Measurements from ENCODE around the gene GRAP. TPM values are rescaled to one million over a fixed set of nuclear protein-coding genes. Genes with fewer than 3 reads are reported as not detected.
"Not testable (repeated sequence)": the region's sequence is repeated elsewhere in the genome, so short reads cannot be mapped to it uniquely, and the experiment has no call there.

Gene GRAP
- 3.6 TPM for total RNA-seq

DNA sequence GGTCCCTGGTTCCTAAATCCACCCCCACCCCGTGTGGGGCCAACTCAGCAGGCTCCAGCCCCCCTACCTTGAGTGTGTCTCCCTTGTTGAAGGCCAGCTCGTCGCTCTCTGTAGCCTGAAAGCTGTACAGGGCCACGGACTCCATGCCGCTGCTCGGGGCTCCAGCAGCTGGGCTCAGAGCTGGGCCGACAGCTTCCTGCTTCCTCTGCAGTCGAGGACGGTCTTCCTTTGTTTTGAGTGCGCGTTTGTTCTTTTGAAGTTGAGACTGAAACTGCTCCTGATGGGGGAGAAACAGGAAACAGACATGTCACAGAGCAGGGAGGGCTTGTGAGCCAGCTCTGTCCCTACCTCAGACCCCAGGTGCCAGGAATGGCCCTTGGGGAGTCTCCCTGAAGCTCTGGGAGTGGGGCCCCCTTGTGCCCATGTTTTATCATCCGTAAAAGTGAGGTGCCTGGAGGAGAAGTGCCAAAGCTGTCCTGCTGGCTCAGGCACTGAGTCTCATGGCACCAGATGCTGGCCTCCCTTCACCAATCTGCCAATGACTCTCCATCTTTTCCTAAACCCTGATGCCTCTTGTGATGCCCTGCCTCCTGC is at the start of gene GRAP:
Gene GRAP (minus strand): TSS at position 176 of the 594 bp plus-strand sequence. CDS start 31 bp downstream, at position 145.
- DNase-seq = not testable (repeated sequence)

DNA sequence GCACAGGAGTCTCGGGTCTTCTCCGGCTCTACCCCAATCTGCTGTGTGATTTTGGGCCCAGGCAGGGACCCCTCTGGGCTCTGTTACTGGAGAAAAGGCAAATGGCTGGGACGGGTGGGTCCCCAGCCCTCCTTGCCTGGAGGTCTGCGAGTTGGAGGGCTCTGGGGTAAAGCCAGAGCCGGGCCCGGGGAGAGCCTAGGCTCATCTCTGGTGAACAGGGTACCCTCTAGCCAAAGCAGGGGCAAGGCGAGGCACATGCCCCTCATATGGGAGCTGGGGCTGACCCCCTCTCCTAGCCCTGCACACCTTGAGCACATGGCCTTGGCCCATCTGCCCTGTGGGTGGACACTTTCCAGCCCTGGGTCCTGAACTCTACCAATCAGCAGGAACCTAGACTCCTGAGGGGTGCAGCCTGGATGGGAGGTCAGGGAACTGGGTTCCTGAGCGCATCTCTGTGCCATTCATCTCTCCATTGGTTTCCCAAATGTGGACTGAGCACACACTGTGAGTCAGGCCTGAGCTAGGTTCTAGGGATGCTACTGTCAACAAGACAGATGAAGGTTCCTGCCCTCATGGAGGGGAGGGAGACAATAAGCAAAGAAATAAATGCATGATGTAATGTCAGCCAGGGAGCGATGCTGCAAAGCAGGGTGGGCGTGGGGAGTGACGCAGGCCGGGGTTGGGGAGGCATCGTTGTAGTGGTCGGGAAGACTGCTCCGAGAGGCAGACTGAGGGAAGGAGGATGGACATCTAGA is 47.1 kb upstream of the GRAP start:
- DNase-seq = not testable (repeated sequence)

DNA sequence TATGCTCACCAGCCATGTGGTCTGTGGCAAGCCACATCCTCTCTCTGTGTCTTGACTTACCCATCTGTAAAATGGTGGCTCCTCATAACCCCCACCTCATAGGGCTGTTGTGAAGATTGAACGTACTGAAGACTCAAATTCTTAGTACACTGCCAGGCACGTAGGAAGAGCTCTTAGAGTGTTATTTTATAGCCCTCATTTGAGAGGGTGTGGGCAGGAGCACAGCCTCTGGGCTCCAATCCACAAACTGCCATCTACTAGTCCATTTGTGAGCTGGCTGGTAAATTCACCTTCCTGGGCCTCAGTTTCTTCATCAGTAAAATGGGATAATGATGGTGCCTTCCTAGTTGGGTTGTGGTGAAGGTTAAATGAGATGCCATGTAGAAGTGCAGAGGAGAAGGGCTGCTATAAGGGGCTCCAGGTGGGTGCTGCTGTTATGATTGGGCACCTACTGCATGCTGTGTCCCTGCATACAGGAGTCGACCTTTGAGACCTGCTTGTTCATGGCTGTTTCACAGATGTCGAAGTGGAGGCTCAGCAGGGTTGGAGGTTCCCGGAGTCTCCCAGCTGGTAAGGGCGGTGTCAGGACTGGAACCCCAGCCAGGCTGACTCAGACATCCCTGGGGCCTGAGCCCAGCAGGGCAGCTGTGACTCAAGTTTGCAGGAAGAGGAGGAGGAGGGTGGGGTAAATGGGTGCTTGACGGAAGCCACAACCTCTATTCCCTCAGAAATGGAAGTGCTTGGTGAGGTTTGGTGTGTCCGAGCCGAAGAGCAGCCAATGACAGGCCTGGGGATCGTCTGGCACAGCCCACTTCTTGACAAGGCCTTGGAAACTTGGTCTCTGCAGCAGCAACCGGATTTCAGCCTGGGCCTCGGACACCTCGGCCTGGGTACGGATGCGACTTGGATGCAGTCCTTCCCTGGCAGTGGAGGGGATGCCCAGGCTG is 46.3 kb upstream of the GRAP start:
- not testable (repeated sequence) for DNase-seq

DNA sequence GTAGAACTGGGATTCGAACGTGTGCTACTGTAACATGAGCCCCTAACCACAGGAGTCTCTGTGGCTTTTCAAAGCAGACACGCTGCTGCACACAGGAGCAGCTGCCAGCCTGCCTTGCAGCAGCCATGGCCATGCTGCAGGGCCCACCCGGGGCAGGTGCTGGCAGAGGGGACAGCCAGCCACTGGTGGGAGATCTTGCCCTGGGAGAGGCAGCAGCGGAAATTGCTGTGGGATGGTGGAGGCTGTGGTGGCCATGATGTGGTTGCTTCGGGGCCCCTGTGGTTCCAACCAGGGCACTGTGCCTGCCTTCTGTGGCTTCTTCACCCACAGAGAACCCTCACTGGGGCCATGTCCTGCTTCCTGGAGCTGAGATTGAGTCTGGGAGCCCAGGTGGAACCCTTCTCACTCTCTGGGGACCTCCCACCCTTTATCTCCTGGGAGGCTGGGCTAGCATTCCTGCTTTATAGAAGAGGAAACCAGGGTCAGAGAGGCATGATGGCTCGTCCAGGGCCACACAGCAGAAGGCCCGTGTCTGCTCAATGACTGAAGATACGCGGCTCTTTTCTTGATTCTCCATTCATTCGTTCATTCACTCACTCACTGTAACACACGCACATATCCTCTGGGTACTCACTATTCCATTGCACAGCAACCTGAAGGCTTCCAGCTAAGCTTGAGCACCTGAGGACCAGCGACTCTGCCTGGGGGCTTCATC is 43.5 kb upstream of the GRAP start:
- not testable (repeated sequence) for DNase-seq

DNA sequence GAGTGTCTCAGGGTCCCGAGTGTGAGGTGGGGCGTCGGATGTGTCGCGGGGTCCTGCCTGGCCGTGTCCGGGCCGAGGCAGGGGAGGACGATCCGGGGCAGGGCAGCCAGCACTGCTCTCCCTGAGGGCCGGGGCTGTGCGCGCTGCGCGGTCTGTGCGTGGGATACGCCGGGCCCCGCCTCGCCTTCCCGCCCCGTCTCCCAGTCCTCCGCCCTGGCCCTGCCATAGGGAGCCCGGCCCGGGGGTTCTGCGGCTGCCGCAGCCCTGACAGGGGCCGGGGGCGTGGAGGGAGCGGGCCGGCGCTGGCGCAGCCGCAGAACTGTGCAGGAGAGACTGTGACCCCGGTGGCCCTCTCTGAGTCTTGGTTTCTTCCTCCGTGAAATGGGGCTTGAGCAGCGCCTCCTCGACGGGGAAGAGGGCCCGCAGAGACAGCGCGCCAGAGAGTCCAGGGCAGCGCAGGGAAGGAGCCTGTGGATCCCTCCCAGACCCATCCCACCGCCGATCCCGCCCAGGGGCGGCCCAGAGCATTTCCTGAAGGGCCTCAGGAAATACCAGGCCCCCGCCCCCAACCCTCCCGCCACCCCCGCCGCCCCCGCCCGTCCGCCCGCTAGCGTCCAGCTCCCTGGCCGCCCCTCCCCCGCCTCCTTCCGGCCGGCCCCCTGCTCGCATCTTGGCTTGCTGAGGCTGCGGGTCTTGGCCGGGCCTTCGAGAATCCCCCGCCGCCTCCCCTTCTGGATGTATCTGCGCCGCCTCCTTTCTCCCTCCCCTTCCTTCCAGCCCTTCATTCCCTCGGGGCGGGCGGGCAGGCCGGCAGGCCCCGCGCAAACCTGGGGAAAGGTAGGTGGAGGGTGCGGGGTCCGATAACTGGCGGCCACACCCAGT is 42.3 kb upstream of the GRAP start:
- DNase-seq = not testable (repeated sequence)

DNA sequence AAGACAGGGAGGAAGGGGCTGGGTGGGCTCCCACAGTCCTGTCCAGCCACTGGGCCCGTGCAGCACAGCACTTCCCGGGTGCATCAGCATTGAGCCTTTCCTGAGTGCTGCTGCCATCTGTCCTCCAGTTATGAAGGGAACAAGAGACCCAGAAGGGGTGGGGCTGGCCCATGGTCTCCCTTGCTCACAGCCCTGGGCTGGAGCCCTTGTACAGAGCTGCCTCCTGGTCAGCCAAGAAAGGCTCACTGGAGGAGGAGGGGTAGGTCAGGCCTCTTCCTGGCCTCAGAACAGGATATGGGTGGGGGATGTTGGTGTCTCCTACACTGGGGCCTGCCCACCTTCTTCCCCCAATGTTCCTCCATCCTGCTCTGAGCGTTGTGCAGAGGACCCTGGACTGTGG is 30.6 kb upstream of the GRAP start:
- DNase-seq = not testable (repeated sequence)

DNA sequence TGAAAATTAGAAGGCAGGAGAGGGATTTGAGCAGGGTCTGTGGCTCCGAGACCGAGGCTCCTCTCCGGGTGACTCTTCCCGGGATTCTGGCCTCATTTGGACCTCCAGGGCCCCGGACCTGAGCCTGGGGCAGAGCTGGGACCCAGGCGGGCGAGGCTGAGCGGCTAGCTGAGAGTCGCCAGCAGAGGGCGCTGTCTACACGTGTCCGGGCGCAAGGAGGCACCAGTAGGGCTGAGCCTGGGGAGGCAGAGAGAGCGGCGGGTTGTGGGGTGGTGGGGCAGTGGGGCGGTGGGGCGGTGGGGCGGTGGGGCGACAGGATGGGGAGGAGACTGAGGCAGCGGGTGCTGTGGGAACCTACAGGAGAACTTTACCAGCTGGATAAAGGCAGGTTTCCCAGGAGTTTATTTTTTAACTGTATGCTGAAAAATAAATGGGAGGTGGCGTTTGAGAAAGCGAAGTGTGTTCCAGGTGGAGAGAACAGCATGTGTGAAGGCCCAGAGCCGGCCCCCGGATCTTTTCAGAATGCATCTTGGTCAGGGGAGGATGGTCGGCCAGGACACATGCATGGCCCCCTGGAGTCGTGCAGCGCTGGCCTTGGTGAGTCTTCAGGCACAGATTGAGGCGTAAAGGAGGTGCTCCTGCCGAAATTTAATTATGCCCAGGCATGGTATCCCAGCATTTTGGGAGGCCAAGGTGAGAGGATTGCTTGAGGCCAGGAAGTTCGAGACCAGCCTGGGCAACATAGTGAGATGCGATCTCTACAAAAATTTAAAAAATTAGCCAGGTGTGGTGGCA is 29.8 kb upstream of the GRAP start:
- DNase-seq = not testable (repeated sequence)

DNA sequence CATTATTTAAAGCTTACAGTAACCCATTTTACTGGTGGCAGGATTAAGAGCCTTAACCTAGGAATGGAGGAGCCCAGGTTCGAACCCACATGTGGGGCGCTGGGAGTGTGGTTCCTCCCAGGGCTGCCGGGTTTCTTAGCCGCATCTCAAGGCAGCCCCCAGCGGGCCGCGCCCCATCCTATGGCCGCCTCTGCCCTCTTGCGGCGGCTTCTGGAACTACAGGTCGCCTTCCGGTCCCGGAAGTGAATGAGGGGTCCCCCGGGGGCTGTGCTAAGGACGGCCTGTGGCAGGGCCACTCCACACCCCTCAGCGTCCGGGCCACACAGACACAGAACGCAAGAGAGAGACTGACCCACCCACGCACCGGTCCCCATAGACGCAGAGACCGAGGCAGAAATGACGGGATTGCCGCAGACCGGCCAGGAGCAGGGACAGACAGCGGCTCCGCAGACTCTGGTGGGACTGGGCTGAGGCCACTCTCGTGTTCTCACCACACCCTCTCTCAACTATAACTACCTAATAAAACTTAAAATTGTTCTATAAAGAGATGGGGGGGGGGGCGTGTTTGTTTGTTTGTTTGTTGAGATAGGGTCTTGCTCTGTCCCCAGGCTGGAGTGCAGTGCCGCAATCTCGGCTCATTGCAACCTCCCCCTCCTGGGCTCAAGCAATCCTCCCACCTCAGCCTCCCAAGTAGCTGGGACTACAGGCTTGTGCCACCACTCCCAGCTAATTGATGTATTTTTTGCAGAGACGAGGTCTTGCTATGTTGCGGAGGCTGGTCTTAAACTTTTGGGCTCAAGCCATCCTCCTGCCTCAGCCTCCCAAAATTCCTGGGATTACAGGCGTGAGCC is 23.8 kb upstream of the GRAP start:
- not testable (repeated sequence) for DNase-seq

DNA sequence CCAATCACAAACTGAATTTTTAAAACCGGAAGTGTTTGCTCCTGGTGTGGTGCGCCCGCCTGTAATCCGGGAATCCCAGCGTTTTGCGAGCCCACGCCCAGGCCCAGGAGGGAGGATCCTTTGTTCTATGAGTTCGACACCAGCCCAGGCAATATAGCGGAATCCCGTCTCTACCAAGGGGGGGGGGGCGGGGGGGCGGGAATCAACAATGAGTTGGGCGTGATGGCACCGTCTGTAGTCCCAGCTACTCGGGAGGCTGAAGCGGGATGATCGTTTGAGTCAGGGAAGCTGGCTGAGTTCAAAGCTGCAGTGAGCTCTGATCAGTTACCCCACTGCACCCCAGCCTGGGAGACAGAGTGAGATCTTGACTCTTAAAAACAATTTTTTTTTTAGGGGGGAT is 17.6 kb upstream of the GRAP start:
- not testable (repeated sequence) for DNase-seq

DNA sequence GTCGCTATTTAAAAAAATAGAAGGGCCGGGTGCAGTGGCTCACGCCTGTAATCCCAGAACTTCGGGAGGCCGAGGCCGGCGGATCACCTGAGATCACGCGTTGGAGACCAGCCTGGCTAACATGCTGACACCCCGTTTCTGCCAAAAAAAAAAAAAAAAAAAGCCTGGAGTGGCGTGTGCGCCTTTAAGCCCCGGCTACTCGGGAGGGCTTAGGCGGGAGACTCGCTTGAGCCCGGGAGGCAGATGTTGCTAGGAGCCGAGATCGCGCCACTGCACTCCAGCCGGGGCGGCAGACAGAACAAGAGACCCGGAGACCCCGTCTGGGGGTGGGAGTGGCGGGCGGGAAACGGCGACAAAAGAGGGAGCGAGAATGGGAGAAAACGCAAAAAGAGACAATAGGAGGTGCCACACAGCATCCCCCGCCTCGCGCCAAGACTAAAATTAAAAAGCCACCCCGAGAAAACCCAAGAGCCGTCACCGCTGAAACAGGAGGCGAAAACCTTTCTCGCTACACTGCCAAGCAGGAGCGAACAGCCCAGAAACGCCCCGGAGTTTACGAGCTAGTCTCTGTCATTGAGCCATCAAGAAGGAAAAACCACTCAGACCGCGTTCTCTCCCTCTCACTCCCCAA is 16.7 kb upstream of the GRAP start:
- not testable (repeated sequence) for DNase-seq

DNA sequence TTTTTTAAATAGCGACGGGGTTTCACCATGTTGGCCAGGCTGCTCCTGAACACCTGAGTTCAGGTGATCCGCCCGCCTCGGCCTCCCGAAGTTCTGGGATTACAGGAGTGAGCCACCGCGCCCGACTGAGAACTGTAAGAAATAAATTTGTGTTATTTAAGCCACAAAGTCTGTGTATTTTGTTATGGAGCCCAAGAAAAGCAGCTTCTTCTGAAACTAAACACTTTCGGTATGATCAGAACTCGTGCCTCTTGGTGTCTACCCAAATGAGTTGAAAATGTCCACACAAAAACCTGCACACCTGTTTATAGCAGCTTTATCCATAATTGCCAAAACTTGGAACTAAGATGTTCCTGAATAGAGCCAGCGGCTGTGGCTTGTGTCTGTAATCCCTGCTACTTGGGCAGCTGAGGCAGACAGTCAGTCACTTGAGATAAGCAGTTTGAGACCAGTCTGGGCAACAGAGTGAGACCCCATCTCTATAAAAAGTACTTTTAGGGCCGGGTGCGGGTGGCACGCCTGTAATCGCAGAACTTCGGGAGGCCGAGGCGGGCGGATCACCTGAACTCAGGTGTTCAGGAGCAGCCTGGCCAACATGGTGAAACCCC is 16.1 kb upstream of the GRAP start:
- not testable (repeated sequence) for DNase-seq

DNA sequence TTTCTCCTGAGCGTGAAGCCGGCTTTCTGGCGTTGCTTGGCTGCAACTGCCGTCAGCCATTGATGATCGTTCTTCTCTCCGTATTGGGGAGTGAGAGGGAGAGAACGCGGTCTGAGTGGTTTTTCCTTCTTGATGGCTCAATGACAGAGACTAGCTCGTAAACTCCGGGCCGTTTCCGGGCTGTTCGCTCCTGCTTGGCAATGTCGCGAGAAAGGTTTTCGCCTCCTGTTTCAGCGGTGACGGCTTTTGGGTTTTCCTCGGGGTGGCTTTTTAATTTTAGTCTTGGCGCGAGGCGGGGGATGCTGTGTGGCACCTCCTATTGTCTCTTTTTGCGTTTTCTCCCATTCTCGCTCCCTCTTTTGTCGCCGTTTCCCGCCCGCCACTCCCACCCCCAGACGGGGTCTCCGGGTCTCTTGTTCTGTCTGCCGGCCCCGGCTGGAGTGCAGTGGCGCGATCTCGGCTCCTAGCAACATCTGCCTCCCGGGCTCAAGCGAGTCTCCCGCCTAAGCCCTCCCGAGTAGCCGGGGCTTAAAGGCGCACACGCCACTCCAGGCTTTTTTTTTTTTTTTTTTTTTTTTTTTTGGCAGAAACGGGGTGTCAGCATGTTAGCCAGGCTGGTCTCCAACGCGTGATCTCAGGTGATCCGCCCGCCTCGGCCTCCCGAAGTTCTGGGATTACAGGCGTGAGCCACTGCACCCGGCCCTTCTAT is 15.4 kb upstream of the GRAP start:
- not testable (repeated sequence) for DNase-seq

DNA sequence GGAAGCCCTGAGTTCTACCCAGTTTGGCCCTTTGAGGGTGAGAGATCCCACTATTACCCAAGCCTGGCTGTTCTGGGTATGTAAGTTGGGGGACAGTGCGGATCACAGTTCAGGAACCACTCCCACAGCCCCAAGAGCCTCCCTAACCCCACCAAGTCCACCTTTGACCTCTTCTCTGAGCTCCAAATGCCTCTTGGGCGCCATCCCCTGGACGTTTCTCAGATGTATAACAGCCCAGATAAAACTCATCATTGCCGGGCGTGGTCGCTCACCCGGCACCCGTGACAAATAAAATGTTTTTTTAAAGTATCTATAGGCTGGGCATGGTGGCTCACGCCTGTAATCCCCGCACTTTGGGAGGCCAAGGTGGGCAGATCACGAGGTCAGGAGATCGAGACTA is 8.7 kb upstream of the GRAP start:
- DNase-seq = not testable (repeated sequence)

DNA sequence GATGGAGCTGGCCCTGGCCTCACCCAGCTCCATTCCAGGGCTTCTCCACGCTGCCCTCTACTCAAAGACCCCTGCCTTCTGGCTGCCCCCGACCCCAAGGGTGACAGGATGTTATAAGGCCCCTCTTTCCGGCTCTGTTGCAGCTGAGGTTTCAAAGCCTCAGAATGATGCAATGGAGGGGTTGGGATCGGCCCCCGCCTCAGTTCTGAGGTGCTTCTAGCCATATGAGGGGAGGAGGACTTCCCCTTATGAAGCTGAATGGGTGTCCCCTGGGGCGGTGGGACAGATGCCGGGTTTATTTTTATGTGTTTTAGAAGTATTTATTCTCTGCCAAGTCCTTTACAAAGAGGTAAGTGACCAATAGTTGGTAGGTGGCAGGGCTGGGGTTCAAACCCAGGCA is 2.1 kb upstream of the GRAP start:
- DNase-seq = not testable (repeated sequence)

DNA sequence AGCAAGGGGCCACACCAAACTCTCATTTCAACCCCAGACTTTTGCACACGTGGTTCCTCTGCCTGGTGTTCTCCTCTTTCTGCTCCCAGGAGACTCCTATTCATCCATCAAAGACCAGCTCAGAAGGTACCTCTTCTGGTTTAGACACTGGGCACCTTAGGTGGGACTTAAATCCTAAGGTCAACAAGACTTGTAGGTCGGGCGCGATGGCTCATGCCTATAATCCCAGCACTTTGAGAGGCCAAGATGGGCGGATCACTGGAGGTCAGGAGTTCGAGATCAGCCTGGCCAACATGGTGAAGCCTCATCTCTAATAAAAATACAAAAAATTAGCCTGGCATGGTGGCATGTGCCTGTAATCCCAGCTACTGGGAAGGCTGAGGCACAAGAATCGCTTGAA is 753 bp upstream of the GRAP start:
- not testable (repeated sequence) for DNase-seq

DNA sequence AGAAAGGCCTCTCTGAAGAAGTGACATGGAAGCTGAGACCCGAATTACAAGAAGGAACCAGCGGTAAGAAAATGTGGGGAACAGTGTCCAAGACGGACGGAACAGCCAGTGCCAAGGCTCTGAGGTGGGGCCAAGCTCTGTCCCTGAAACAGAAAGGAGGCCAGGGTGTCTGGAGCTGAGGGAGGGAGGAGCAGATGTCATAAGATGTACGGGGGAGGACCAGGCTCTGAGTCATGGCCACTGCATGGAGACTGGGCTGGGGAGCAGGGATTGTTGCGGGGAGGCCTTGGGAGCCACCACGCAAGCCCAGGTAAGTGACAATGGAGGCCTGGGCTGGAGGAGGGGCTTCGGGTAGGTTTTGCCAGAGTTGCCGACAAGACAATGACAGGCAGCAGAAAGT is 2.1 kb downstream of the GRAP start:
- not testable (repeated sequence) for DNase-seq

DNA sequence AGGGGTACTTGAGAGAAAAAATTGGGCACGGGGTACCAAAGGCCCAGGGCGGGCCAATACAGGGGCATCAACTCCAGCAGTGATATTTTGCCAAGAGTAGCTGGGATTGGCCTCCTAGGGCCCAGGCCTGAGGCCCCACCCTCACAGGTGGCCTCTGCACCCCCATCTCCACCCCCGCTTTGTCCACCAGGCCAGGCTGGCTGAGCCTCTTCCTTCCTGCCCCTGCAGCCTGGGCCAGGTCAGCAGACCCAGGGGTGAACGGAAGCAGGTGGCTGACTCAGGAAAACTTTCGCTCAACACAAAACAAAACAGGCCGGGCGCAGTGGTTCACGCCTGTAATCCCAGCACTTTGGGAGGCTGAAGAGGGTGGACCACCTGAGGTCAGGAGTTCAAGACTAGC is 3.7 kb downstream of the GRAP start:
- DNase-seq = not testable (repeated sequence)

DNA sequence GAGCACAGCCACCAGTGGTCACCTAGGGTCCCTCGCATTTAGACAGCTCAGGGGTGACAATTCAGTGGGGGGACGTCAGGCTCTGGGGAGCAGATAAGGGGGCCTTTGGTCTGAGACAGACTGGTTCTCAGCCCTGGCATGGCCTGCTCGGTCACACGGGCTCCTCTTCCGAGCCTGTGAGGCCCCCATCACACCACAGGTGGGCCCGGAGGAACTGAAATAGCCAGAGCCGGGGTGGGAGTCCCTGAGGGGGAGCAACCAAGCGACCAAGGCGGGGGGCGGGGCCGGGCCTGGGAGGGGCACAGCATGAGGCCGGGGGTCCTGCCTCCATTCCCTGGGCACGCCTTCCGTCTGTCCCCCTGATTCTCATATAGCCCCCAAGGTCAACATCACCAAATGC is 4.4 kb downstream of the GRAP start:
- not testable (repeated sequence) for DNase-seq
